ENCODE results near the gene ZNF18. TPM values are rescaled to one million over a fixed set of nuclear protein-coding genes. Genes with fewer than 3 reads are reported as not detected.

The ZNF18 gene
- total and polyA plus RNA-seq, 2 donors (not counting 3 experiments of a cell fraction or from before 2014, with no cell fraction given): 2.3 to 5.8 TPM

DNA sequence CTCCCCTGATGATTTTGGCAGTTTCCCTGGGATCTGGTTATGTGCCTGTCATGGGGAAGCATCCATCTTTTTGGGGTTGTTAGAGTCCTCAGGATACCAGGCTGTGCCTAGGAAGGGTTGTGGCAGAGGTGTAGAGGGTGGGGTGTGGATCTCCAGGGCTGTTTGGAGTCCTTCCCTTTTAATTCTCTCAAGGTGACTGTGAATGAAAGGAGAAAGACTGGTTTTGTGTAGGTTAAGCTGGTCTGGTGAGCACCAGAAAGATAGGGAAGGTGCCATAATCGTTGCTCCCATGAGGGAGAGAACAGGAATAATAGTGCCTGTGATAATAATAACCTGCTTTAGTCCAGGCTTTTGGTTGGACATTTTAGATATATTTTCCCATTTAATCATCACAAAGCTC is 30.4 kb upstream of the ZNF18 start:
- intact Hi-C loops (cut with micrococcal nuclease) (no loop called here), dilution Hi-C loops (cut with MboI; ENCODE audit: extremely low pct_ligation_motif_present, low sequenced_read_pairs) (no loop called here)
- DNase-seq (ENCODE audit: low read depth, low spot score) (no peak), FAIRE-seq (no peak)
- no peaks in the 10 kb centered on the region for H3K36me3 ChIP-seq (ENCODE audit: control insufficient read depth in 2 of 2, extremely low read depth in 1 of 2, insufficient read depth in 2 of 2, low read length in 2 of 2)
- peaks cover 63% of the 10 kb centered on the region for H3K79me2 ChIP-seq (ENCODE audit: control insufficient read depth, insufficient read depth, low read length)
- no peaks in the 10 kb centered on the region for H3K4me1 ChIP-seq (ENCODE audit: control insufficient read depth, extremely low read depth, insufficient read depth, low read length)
- BruUV-seq (replicated peaks): no TSS peak
- no peak overlapping the region for H3K4me2 ChIP-seq (ENCODE audit: insufficient read depth, low read length)
- POLR2A ChIA-PET: interaction anchor here (0.6 kb wide), 1 partner anchor 11 kb away, joined by 3 read pairs; no protein-coding TSS in a partner anchor
- H3K4me3 ChIP-seq (replicated peaks in 1 of 3; ENCODE audit: insufficient read depth in 1 of 3, low read depth in 1 of 3, low read length in 3 of 3): no peak overlapping the region
- H3K9me1 ChIP-seq (replicated peaks; ENCODE audit: control insufficient read depth, extremely low read depth, insufficient read depth, low read length): no peaks in the 10 kb centered on the region
- TF ChIP-seq POLR2AphosphoS5 (IDR thresholded peaks at IDR 0.05; ENCODE audit: insufficient read depth, low read depth, low read length) (no peak), POLR2A (IDR thresholded peaks at IDR 0.05; ENCODE audit: low read depth, low read length) (no peak), MYC (IDR thresholded peaks at IDR 0.05; ENCODE audit: low read depth, low read length) (no peak)
- TF ChIP-seq, protein P1, sequence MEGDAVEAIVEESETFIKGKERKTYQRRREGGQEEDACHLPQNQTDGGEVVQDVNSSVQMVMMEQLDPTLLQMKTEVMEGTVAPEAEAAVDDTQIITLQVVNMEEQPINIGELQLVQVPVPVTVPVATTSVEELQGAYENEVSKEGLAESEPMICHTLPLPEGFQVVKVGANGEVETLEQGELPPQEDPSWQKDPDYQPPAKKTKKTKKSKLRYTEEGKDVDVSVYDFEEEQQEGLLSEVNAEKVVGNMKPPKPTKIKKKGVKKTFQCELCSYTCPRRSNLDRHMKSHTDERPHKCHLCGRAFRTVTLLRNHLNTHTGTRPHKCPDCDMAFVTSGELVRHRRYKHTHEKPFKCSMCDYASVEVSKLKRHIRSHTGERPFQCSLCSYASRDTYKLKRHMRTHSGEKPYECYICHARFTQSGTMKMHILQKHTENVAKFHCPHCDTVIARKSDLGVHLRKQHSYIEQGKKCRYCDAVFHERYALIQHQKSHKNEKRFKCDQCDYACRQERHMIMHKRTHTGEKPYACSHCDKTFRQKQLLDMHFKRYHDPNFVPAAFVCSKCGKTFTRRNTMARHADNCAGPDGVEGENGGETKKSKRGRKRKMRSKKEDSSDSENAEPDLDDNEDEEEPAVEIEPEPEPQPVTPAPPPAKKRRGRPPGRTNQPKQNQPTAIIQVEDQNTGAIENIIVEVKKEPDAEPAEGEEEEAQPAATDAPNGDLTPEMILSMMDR (IDR thresholded peaks at IDR 0.05; ENCODE audit: extremely low read depth in 1 of 2, insufficient read depth in 1 of 2, low read depth in 1 of 2, low read length in 2 of 2): no peak
- H3K27me3 ChIP-seq (ENCODE audit: control insufficient read depth in 2 of 2, insufficient read depth in 2 of 2, low read length in 2 of 2): no peaks in the 10 kb centered on the region
- CTCF ChIA-PET: no interaction called here
- peaks cover 10% of the 10 kb centered on the region for H4K20me1 ChIP-seq (replicated peaks; ENCODE audit: control insufficient read depth, extremely low read depth, insufficient read depth, low read length)
- no peak overlapping the region for H3K27ac ChIP-seq (ENCODE audit: insufficient read depth, low read depth, low read length)
- H3K9ac ChIP-seq (replicated peaks; ENCODE audit: extremely low read depth, insufficient read depth, low read length): no peak overlapping the region
- no peaks in the 10 kb centered on the region for H3K9me3 ChIP-seq (replicated peaks; ENCODE audit: control insufficient read depth, insufficient read depth, low read length)
- no peak overlapping the region for H2AFZ ChIP-seq (ENCODE audit: low read depth, low read length)

DNA sequence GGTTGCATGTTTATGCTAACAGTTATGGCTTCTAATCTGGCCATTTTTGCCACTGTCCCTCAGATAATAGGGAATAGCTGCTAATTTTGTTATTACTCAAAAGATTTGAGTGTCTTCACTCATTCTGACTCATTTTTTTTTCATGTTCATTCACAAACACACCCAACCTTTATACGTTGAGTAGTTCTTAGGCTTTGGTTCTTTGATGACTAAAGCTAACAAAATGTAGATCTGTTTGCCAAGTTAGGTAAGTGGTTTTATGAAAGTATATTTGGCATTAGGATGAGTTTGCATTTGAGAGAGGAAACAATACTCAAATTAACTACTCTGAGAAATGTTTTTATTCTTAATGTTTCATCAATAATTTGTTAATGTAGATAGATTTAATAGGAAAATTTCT is 27.1 kb upstream of the ZNF18 start:
- DNase-seq (ENCODE audit: low read depth, low spot score) (no peak), FAIRE-seq (no peak)
- Histone ChIP-seq H3K27me3 (ENCODE audit: control insufficient read depth in 2 of 2, insufficient read depth in 2 of 2, low read length in 2 of 2) (peaks cover 3 to 5% of the 10 kb centered on the region in 2 experiments), H3K79me2 (ENCODE audit: control insufficient read depth, insufficient read depth, low read length) (peaks cover 60% of the 10 kb centered on the region), H2AFZ (ENCODE audit: low read depth, low read length) (no peak overlapping the region), H4K20me1 (replicated peaks; ENCODE audit: control insufficient read depth, extremely low read depth, insufficient read depth, low read length) (peaks cover 8% of the 10 kb centered on the region), H3K9me3 (replicated peaks; ENCODE audit: control insufficient read depth, insufficient read depth, low read length) (no peaks in the 10 kb centered on the region), H3K9me1 (replicated peaks; ENCODE audit: control insufficient read depth, extremely low read depth, insufficient read depth, low read length) (no peaks in the 10 kb centered on the region), H3K9ac (replicated peaks; ENCODE audit: extremely low read depth, insufficient read depth, low read length) (no peak overlapping the region), H3K4me1 (ENCODE audit: control insufficient read depth, extremely low read depth, insufficient read depth, low read length) (peaks cover 11% of the 10 kb centered on the region), H3K4me2 (ENCODE audit: insufficient read depth, low read length) (no peak overlapping the region), H3K36me3 (ENCODE audit: control insufficient read depth in 2 of 2, extremely low read depth in 1 of 2, insufficient read depth in 2 of 2, low read length in 2 of 2) (no peaks in the 10 kb centered on the region), H3K4me3 (replicated peaks in 1 of 3; ENCODE audit: insufficient read depth in 1 of 3, low read depth in 1 of 3, low read length in 3 of 3) (no peak overlapping the region), H3K27ac (ENCODE audit: insufficient read depth, low read depth, low read length) (no peak overlapping the region)
- ChIA-PET POLR2A (interaction anchor here (1.5 kb wide), 1 partner anchor 27 kb away, joined by 4 read pairs; the partner anchor contains the start of gene ZNF18), CTCF (interaction anchor here (1.3 to 2.3 kb wide), 2 partner anchors 10 to 12 kb away, joined by 5 to 8 read pairs; no protein-coding TSS in a partner anchor)
- intact Hi-C loops (cut with micrococcal nuclease): no loop called here
- dilution Hi-C loops (cut with MboI; ENCODE audit: extremely low pct_ligation_motif_present, low sequenced_read_pairs): no loop called here
- BruUV-seq (replicated peaks): no TSS peak
- TF ChIP-seq GATA2 (IDR thresholded peaks at IDR 0.05; ENCODE audit: insufficient read depth, insufficient read length, low read depth, low read length) (no peak), FOS (IDR thresholded peaks at IDR 0.05; ENCODE audit: borderline replicate concordance, insufficient read depth, low read length) (peak; percentile 19)
